Measurements from ENCODE around the gene PADI1.

GRCh38 chr1:17280894-17281293, 76.0 kb downstream of the PADI1 start:
- TF ChIP-seq, protein P1, sequence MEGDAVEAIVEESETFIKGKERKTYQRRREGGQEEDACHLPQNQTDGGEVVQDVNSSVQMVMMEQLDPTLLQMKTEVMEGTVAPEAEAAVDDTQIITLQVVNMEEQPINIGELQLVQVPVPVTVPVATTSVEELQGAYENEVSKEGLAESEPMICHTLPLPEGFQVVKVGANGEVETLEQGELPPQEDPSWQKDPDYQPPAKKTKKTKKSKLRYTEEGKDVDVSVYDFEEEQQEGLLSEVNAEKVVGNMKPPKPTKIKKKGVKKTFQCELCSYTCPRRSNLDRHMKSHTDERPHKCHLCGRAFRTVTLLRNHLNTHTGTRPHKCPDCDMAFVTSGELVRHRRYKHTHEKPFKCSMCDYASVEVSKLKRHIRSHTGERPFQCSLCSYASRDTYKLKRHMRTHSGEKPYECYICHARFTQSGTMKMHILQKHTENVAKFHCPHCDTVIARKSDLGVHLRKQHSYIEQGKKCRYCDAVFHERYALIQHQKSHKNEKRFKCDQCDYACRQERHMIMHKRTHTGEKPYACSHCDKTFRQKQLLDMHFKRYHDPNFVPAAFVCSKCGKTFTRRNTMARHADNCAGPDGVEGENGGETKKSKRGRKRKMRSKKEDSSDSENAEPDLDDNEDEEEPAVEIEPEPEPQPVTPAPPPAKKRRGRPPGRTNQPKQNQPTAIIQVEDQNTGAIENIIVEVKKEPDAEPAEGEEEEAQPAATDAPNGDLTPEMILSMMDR (IDR thresholded peaks at IDR 0.05; ENCODE audit: borderline replicate concordance, extremely low read depth, low read length, poor library complexity, severe bottlenecking): no peak
- TF ChIP-seq EZH2 (IDR thresholded peaks at IDR 0.05; ENCODE audit: borderline replicate concordance, low read depth, low read length, severe bottlenecking): no peak
